Lung microvascular endothelial cell (primary cell): Measurements from ENCODE around the gene UNKL. TPM values are rescaled to one million over a fixed set of nuclear protein-coding genes. Genes with fewer than 3 reads are reported as not detected.
"Not testable (repeated sequence)": the region's sequence is repeated elsewhere in the genome, so short reads cannot be mapped to it uniquely, and the experiment has no call there.

Experiments used
- DNase-seq, 2 donors: peaks; one replicate each; pipeline versions ENCODE4 v3.0.0 to v3.0.0-alpha.2; 2010; ENCODE audit warnings: low read depth in 2 of 2
- total RNA-seq: library from RNA; depleted of rRNA; stranded (reverse); fragments of >200 nt; gene quantifications from 2 replicates; pipeline ENCODE4 v1.2.1, GENCODE V29; 2014

UNKL gene
- total RNA-seq, 1 donor from 2014 or later, result 5.6 TPM

- DNase-seq, result not testable (repeated sequence)
Observed at GRCh38 chr16:1328136-1328535, 86.4 kb downstream of the UNKL start.

- DNase-seq, result no peak
Observed at GRCh38 chr16:1327619-1327947, 86.9 kb downstream of the UNKL start.

GRCh38 chr16:1326946-1327618, 87.4 kb downstream of the UNKL start:
- DNase-seq, result no peak

GRCh38 chr16:1326391-1326790, 88.1 kb downstream of the UNKL start:
- no peak for DNase-seq

- no peak for DNase-seq
Observed at GRCh38 chr16:1325673-1326371, 88.7 kb downstream of the UNKL start.

GRCh38 chr16:1325261-1325660, 89.2 kb downstream of the UNKL start:
- DNase-seq, result no peak

GRCh38 chr16:1324286-1324826, 90.1 kb downstream of the UNKL start:
- no peak for DNase-seq

- DNase-seq, result no peak
Observed at GRCh38 chr16:1323296-1324239, 90.9 kb downstream of the UNKL start.

- no peak for DNase-seq
Observed at GRCh38 chr16:1322407-1322806, 92.1 kb downstream of the UNKL start.

- DNase-seq, result no peak
Observed at GRCh38 chr16:1320658-1321240, 93.8 kb downstream of the UNKL start.

GRCh38 chr16:1320097-1320496, 94.4 kb downstream of the UNKL start:
- DNase-seq, result no peak

- DNase-seq, result no peak
Observed at GRCh38 chr16:1319041-1319440, 95.5 kb downstream of the UNKL start.

GRCh38 chr16:1318268-1318545, 96.3 kb downstream of the UNKL start:
- no peak for DNase-seq

- no peak for DNase-seq
Observed at GRCh38 chr16:1317479-1318267, 96.8 kb downstream of the UNKL start.

GRCh38 chr16:1316033-1316405, 98.5 kb downstream of the UNKL start:
- no peak for DNase-seq

- no peak for DNase-seq
Observed at GRCh38 chr16:1315081-1316032, 99.1 kb downstream of the UNKL start.

GRCh38 chr16:1314399-1315068, 100.0 kb downstream of the UNKL start:
- DNase-seq, result no peak

GRCh38 chr16:1313721-1314369, 100.7 kb downstream of the UNKL start:
- DNase-seq, result no peak
